Hepatic stellate cell (primary cell): ENCODE measurements around the gene GPR35.
"Not testable (repeated sequence)": the region's sequence is repeated elsewhere in the genome, so short reads cannot be mapped to it uniquely, and the experiment has no call there.

Experiments
- DNase-seq: peaks from one replicate; pipeline ENCODE4 v3.0.0; 2011; ENCODE audit warnings: low spot score

GPR35 gene

GRCh38 chr2:240662681-240663080 lies 37.4 kb downstream of the GPR35 start:
- DNase-seq, result no peak

- DNase-seq, result no peak
Measured at GRCh38 chr2:240663546-240664190, 38.4 kb downstream of the GPR35 start.

GRCh38 chr2:240664622-240665021 lies 39.3 kb downstream of the GPR35 start:
- no peak for DNase-seq

GRCh38 chr2:240670402-240670801 lies 45.1 kb downstream of the GPR35 start:
- no peak for DNase-seq

GRCh38 chr2:240670950-240671349 lies 45.7 kb downstream of the GPR35 start:
- no peak for DNase-seq

GRCh38 chr2:240672076-240672700 lies 46.9 kb downstream of the GPR35 start:
- no peak for DNase-seq

- DNase-seq, result no peak
Measured at GRCh38 chr2:240672701-240673190, 47.5 kb downstream of the GPR35 start.

GRCh38 chr2:240674461-240675184 lies 49.3 kb downstream of the GPR35 start:
- not testable (repeated sequence) for DNase-seq

GRCh38 chr2:240675345-240675744 lies 50.1 kb downstream of the GPR35 start:
- not testable (repeated sequence) for DNase-seq

GRCh38 chr2:240678043-240678442 lies 52.8 kb downstream of the GPR35 start:
- DNase-seq, result not testable (repeated sequence)

- not testable (repeated sequence) for DNase-seq
Measured at GRCh38 chr2:240678909-240679308, 53.6 kb downstream of the GPR35 start.

- DNase-seq, result not testable (repeated sequence)
Measured at GRCh38 chr2:240680185-240680584, 54.9 kb downstream of the GPR35 start.
